GM12878 (cell line): ENCODE data around the gene FGD3. TPM values are rescaled to one million over a fixed set of nuclear protein-coding genes. Genes with fewer than 3 reads are reported as not detected.

ENCODE experiments used
- ATAC-seq: fragments of 200-7000 bp; cut with Tn5 transposase; 3 replicates; pipeline ENCODE4 v1.9.1; 2020; ENCODE audit warnings: mild to moderate bottlenecking, moderate library complexity
- BruUV-seq: library from RNA; stranded (reverse); fragments of 400-500 nt; replicated peaks from 2 replicates; lab custom pipeline; 2021; lab: Mats Ljungman, UMichigan
- CTCF ChIA-PET: fragments of 300-600 bp; sonication (Branson Sonifier 250); formaldehyde crosslinking; extraction: SDS; loops from one replicate; lab custom pipeline; 2021; ENCODE audit warnings: inconsistent platforms; lab: Yijun Ruan, JAX
- POLR2A ChIA-PET: fragments of 350-600 bp; formaldehyde crosslinking; extraction: SDS; loops from one replicate; lab custom pipeline; 2021; ENCODE audit warnings: inconsistent platforms; lab: Charles Lee
- RAD21 ChIA-PET: fragments of 300-600 bp; sonication (Branson Sonifier 250); formaldehyde crosslinking; loops from one replicate; lab custom pipeline; 2023; ENCODE audit warnings: antibody characterized with exemption; ENCODE audit not compliant: unreplicated experiment; lab: Charles Lee
- SMC1A ChIA-PET: fragments of 300-600 bp; sonication (Branson Sonifier 250); formaldehyde crosslinking; loops from one replicate; lab custom pipeline; 2023; ENCODE audit not compliant: unreplicated experiment, uncharacterized antibody; lab: Charles Lee
- DNase-seq: peaks from one replicate; pipeline ENCODE4 v3.0.0-alpha.2; 2011; ENCODE audit warnings: low read depth, low spot score
- FAIRE-seq: peaks from 3 replicates; lab custom pipeline; 2011; peaks lifted over from hg19 to GRCh38; lab: Jason Lieb, UNC
- H2AFZ ChIP-seq: 2 replicates; pipeline ENCODE4 v1.6.0; 2011; ENCODE audit warnings: low read depth, low read length, control low read depth; ENCODE audit not compliant: control insufficient read depth
- H3K27ac ChIP-seq: 2 replicates; pipeline ENCODE4 v1.5.1; 2011; ENCODE audit warnings: control low read depth; ENCODE audit not compliant: control insufficient read depth, insufficient read depth
- H3K27me3 ChIP-seq, 2 experiments: replicated peaks in 1 of 2; 2 replicates each; pipeline versions ENCODE4 v1.6.0 to v1.6.1; 2011; ENCODE audit warnings: low read length in 1 of 2; ENCODE audit not compliant: control insufficient read depth in 2 of 2, insufficient read depth in 2 of 2
- H3K36me3 ChIP-seq, 2 experiments: 2 replicates each; pipeline ENCODE4 v1.5.1; 2011; ENCODE audit warnings: low read length in 1 of 2; ENCODE audit not compliant: control insufficient read depth in 2 of 2, insufficient read depth in 2 of 2
- H3K4me1 ChIP-seq: 2 replicates; pipeline ENCODE4 v1.6.1; 2011; ENCODE audit warnings: mild to moderate bottlenecking, low read length, moderate library complexity, mixed read lengths; ENCODE audit not compliant: control insufficient read depth, insufficient read depth
- H3K4me2 ChIP-seq: 2 replicates; pipeline ENCODE4 v1.6.0; 2011; ENCODE audit warnings: control low read depth; ENCODE audit not compliant: control insufficient read depth, insufficient read depth
- H3K4me3 ChIP-seq: fragments of 200-600 bp; sonication (generic); 2 replicates; pipeline ENCODE4 v1.5.1; 2016
- H3K79me2 ChIP-seq: 2 replicates; pipeline ENCODE4 v1.6.0; 2011; ENCODE audit warnings: low read length; ENCODE audit not compliant: control insufficient read depth, insufficient read depth
- H3K9ac ChIP-seq: 2 replicates; pipeline ENCODE4 v1.8.0; 2011; ENCODE audit warnings: low read length, control low read depth, mixed read lengths; ENCODE audit not compliant: control insufficient read depth, insufficient read depth
- H3K9me3 ChIP-seq: replicated peaks from 3 replicates; pipeline ENCODE4 v1.5.1; 2011; ENCODE audit warnings: mild to moderate bottlenecking, low read length; ENCODE audit not compliant: control insufficient read depth, insufficient read depth
- H4K20me1 ChIP-seq: 2 replicates; pipeline ENCODE4 v1.6.0; 2011; ENCODE audit not compliant: control insufficient read depth, insufficient read depth
- CBX5 ChIP-seq: sonication (generic); IDR thresholded peaks from 2 replicates; pipeline ENCODE4 v1.6.1; 2016; ENCODE audit warnings: low read depth, moderate library complexity, mild to moderate bottlenecking, inconsistent platforms
- CREB1 ChIP-seq: IDR thresholded peaks from 2 replicates; pipeline ENCODE4 v1.6.1; 2012; ENCODE audit warnings: low read depth, mild to moderate bottlenecking, inconsistent platforms
- FOXK2 ChIP-seq: fragments of 450-650 bp; IDR thresholded peaks from 2 replicates; pipeline ENCODE4 v1.6.1; 2017; ENCODE audit warnings: mild to moderate bottlenecking, moderate library complexity
- MTA3 ChIP-seq: IDR thresholded peaks from 2 replicates; pipeline ENCODE4 v1.6.1; 2012; ENCODE audit warnings: low read length, inconsistent platforms, borderline replicate concordance
- WGBS: methylation state at CpG from one replicate; pipeline ENCODE4 v1.1.6; 2016; ENCODE audit warnings: low lambda C conversion rate; ENCODE audit not compliant: insufficient replicate concordance, insufficient coverage; ENCODE audit errors: missing lambda C conversion rate; 5-methylcytosine and 5-hydroxymethylcytosine counted together
- in situ Hi-C: fragments of 300-500 bp; cut with MboI; formaldehyde crosslinking; loops from 9 replicates; pipeline ENCODE4 v1.14.3; 2018; ENCODE audit warnings: mixed read lengths
- intact Hi-C: fragments of 100-400 bp; cut with micrococcal nuclease; formaldehyde crosslinking; loops from one replicate; pipeline ENCODE4 v1.14.2; 2022; ENCODE audit not compliant: unreplicated experiment
- polyA plus RNA-seq, 11 experiments: library from polyadenylated mRNA; depleted of rRNA in 4 of 11; unstranded in 6 of 11; stranded (reverse) in 5 of 11; fragments of >200 nt; fragmentation: Nextera tagmentation in 4 of 11; fragmentation: Illumina TruSeq in 1 of 11; extraction: Ambion mirVana in 4 of 11; extraction: Trizol in 1 of 11; gene quantifications; 1 replicate in 1 of 11; 2 replicates in 10 of 11; pipeline versions ENCODE4 v1.2.1 to v1.2.3, GENCODE V29; 2011 to 2016; ENCODE audit warnings: inconsistent platforms in 2 of 11, missing spikeins in 2 of 11, low read depth in 1 of 11
- total RNA-seq, 4 experiments: library from RNA; depleted of rRNA in 3 of 4; stranded (reverse); fragments of >200 nt in 3 of 4; fragmentation: Illumina TruSeq in 1 of 4; extraction: Trizol in 1 of 4; gene quantifications; 2 replicates each; pipeline versions ENCODE4 v1.2.1 to v1.2.3, GENCODE V29; 2013 to 2021

Gene FGD3
- total and polyA plus RNA-seq, 10 of the 15 experiments (the other 5 are each of a cell fraction or from before 2014, with no cell fraction given) = 0.26 to 18.1 (median 12.4) TPM

DNA sequence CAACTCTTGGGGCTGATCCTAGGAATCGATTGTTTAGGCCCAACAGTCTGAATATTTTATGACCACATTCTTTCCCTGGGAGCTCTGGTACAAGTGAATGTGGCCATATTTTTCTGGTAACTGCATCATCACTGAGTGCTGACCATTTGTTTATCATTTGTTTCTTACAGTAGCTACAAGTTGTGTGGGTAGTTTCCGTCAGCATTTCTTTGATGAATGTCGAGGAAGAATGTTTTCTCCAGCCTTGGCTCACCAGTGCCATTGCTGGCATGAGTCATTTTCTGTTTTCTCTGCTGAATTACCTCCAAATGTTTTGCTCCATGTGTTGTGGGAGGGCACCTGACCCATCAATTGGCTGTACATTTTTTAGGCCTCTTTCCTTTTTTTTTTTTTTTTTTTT, 134.6 kb downstream of the FGD3 start:
- ChIA-PET RAD21 (no interaction called here), POLR2A (interaction anchor here (1.0 to 1.3 kb wide), 2 partner anchors 10 to 13 kb away, joined by 3 to 8 read pairs; no protein-coding TSS in a partner anchor), CTCF (interaction anchor here (0.6 kb wide), 1 partner anchor 353 kb away, joined by 4 read pairs; no protein-coding TSS in a partner anchor), SMC1A (interaction anchor here (0.7 kb wide), 1 partner anchor 54 kb away, joined by 4 read pairs; no protein-coding TSS in a partner anchor)
- no peak overlapping the region for H3K4me2 ChIP-seq
- H3K36me3 ChIP-seq = peaks cover 13 to 21% of the 10 kb centered on the region in 2 experiments
- no peaks in the 10 kb centered on the region for H3K27me3 ChIP-seq
- no peak for DNase-seq
- no peak overlapping the region for H3K4me3 ChIP-seq
- H3K9ac ChIP-seq = no peak overlapping the region
- no peaks in the 10 kb centered on the region for H3K79me2 ChIP-seq
- H3K27ac ChIP-seq = no peak overlapping the region
- intact Hi-C loops = no loop called here
- no peak for TF ChIP-seq CBX5
- no peak for TF ChIP-seq CREB1
- no peak for TF ChIP-seq MTA3
- WGBS = 69% methylated on average over 3 of the region's 3 CpGs
- H3K4me1 ChIP-seq = peaks cover 3% of the 10 kb centered on the region; the same call in 1 of the 2 replicates
- H3K9me3 ChIP-seq = peaks cover 1% of the 10 kb centered on the region; the same call in 2 of the 3 replicates
- H2AFZ ChIP-seq = no peak overlapping the region
- ATAC-seq = no peak
- H4K20me1 ChIP-seq = no peaks in the 10 kb centered on the region
- no TSS peak for BruUV-seq
- in situ Hi-C loops = no loop called here
- FAIRE-seq = no peak

DNA sequence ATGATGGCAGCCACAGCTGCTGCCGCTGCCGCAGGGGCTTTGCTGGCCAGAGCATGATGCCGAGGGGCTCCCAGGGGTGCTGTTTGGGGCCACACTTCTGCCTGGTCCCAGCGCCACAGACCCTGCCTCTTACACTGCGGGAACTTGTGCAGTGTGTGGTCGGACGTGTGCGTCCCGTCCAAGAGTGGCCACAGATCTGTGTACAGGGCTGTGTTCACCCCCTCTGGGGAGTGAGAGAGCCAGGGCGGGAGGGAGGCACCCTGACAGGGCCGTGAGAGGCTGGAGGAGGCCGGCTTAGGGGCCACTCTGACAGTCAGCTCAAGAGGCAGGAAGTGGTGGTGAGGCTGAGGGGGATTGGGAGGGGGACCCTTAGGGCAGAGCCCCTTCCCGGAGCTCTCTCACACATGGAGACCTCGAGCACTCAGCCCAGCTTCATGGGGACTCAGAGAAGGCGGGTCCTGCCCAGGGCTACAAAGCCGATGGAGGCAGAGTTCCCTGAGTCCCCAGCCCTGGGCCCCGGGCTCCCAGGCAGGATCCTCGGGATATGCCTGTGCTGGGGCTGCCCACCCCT, 135.6 kb downstream of the FGD3 start:
- no peaks in the 10 kb centered on the region for H3K27me3 ChIP-seq
- no peak for TF ChIP-seq FOXK2
- intact Hi-C loops (no loop called here), in situ Hi-C loops (no loop called here)
- SMC1A ChIA-PET = no interaction called here
- RAD21 ChIA-PET = no interaction called here
- POLR2A ChIA-PET = interaction anchor here (1.3 kb wide), 1 partner anchor 9 kb away, joined by 8 read pairs; no protein-coding TSS in a partner anchor
- no peak overlapping the region for H3K4me2 ChIP-seq
- H2AFZ ChIP-seq = no peak overlapping the region
- ATAC-seq = no peak
- no peak for FAIRE-seq
- peaks cover 13 to 21% of the 10 kb centered on the region in 2 experiments for H3K36me3 ChIP-seq
- H4K20me1 ChIP-seq = no peaks in the 10 kb centered on the region
- CTCF ChIA-PET = no interaction called here
- H3K4me1 ChIP-seq = peaks cover 3% of the 10 kb centered on the region; the same call in 1 of the 2 replicates
- WGBS = 85% methylated on average over 16 of the region's 18 CpGs
- no peaks in the 10 kb centered on the region for H3K79me2 ChIP-seq
- peaks cover 1% of the 10 kb centered on the region; the same call in 2 of the 3 replicates for H3K9me3 ChIP-seq
- BruUV-seq = no TSS peak
- H3K9ac ChIP-seq = no peak overlapping the region
- DNase-seq = no peak
- H3K4me3 ChIP-seq = no peak overlapping the region
- no peak overlapping the region for H3K27ac ChIP-seq
